ENCODE data around the gene FERD3L. TPM values are rescaled to one million over a fixed set of nuclear protein-coding genes. Genes with fewer than 3 reads are reported as not detected.

Gene FERD3L
- total and polyA plus RNA-seq, 2 donors (not counting 1 experiment from before 2014, with no cell fraction given): not detected

GRCh38 chr7:19143881-19144574 lies 1.2 kb downstream of the FERD3L start:
- no peaks in the 10 kb centered on the region for H4K20me1 ChIP-seq (ENCODE audit: control insufficient read depth, extremely low read depth, insufficient read depth, low read length)
- no peak for DNase-seq (ENCODE audit: low read depth in 2 of 2)
- no peaks in the 10 kb centered on the region for H3K4me1 ChIP-seq (ENCODE audit: control insufficient read depth, extremely low read depth, insufficient read depth, low read length)
- H3K79me2 ChIP-seq (ENCODE audit: control insufficient read depth, insufficient read depth, low read length): no peaks in the 10 kb centered on the region
- no peak overlapping the region for H3K4me2 ChIP-seq (ENCODE audit: extremely low read depth, insufficient read depth, low read length)
- H3K27ac ChIP-seq (ENCODE audit: insufficient read depth, low read length): no peak overlapping the region
- peak; percentile 60 for TF ChIP-seq EZH2 (IDR thresholded peaks at IDR 0.05; ENCODE audit: low read length, missing control alignments)
- TF ChIP-seq CTCF (conservative IDR thresholded peaks at IDR 0.05 in 1 of 2, IDR thresholded peaks at IDR 0.05 in 1 of 2; ENCODE audit: low read depth in 1 of 2, low read length in 2 of 2): no peak
- H3K36me3 ChIP-seq (ENCODE audit: control insufficient read depth, insufficient read depth, low read length): no peaks in the 10 kb centered on the region
- H3K9ac ChIP-seq (ENCODE audit: insufficient read depth, low read length): no peak overlapping the region
- H3K4me3 ChIP-seq (replicated peaks in 1 of 4; ENCODE audit: control extremely low read depth in 1 of 4, insufficient read depth in 1 of 4, low read depth in 3 of 4, low read length in 4 of 4): peak overlapping the region in 2 of 4 experiments; percentile 12 to 33
- H3K27me3 ChIP-seq (ENCODE audit: control insufficient read depth, insufficient read depth, low read length): peaks cover 25% of the 10 kb centered on the region
- H2AFZ ChIP-seq (ENCODE audit: low read length): no peak overlapping the region
- no peaks in the 10 kb centered on the region for H3K9me3 ChIP-seq (ENCODE audit: control insufficient read depth, insufficient read depth, low read depth, low read length)

GRCh38 chr7:19139706-19140327 lies 5.4 kb downstream of the FERD3L start:
- no peak overlapping the region for H3K4me3 ChIP-seq (replicated peaks in 1 of 4; ENCODE audit: control extremely low read depth in 1 of 4, insufficient read depth in 1 of 4, low read depth in 3 of 4, low read length in 4 of 4)
- no peaks in the 10 kb centered on the region for H3K9me3 ChIP-seq (ENCODE audit: control insufficient read depth, insufficient read depth, low read depth, low read length)
- TF ChIP-seq EZH2 (IDR thresholded peaks at IDR 0.05; ENCODE audit: low read length, missing control alignments): no peak
- TF ChIP-seq CTCF (conservative IDR thresholded peaks at IDR 0.05 in 1 of 2, IDR thresholded peaks at IDR 0.05 in 1 of 2; ENCODE audit: low read depth in 1 of 2, low read length in 2 of 2): no peak
- no peak overlapping the region for H3K27ac ChIP-seq (ENCODE audit: insufficient read depth, low read length)
- no peaks in the 10 kb centered on the region for H3K4me1 ChIP-seq (ENCODE audit: control insufficient read depth, extremely low read depth, insufficient read depth, low read length)
- H2AFZ ChIP-seq (ENCODE audit: low read length): no peak overlapping the region
- no peaks in the 10 kb centered on the region for H4K20me1 ChIP-seq (ENCODE audit: control insufficient read depth, extremely low read depth, insufficient read depth, low read length)
- no peaks in the 10 kb centered on the region for H3K36me3 ChIP-seq (ENCODE audit: control insufficient read depth, insufficient read depth, low read length)
- H3K4me2 ChIP-seq (ENCODE audit: extremely low read depth, insufficient read depth, low read length): no peak overlapping the region
- H3K27me3 ChIP-seq (ENCODE audit: control insufficient read depth, insufficient read depth, low read length): peaks cover 11% of the 10 kb centered on the region
- no peak for DNase-seq (ENCODE audit: low read depth in 2 of 2)
- no peaks in the 10 kb centered on the region for H3K79me2 ChIP-seq (ENCODE audit: control insufficient read depth, insufficient read depth, low read length)
- no peak overlapping the region for H3K9ac ChIP-seq (ENCODE audit: insufficient read depth, low read length)

- Histone ChIP-seq H3K4me1 (ENCODE audit: control insufficient read depth, extremely low read depth, insufficient read depth, low read length) (no peaks in the 10 kb centered on the region), H3K27me3 (ENCODE audit: control insufficient read depth, insufficient read depth, low read length) (no peaks in the 10 kb centered on the region), H3K27ac (ENCODE audit: insufficient read depth, low read length) (no peak overlapping the region), H3K79me2 (ENCODE audit: control insufficient read depth, insufficient read depth, low read length) (no peaks in the 10 kb centered on the region), H3K9ac (ENCODE audit: insufficient read depth, low read length) (no peak overlapping the region), H3K4me3 (replicated peaks in 1 of 4; ENCODE audit: control extremely low read depth in 1 of 4, insufficient read depth in 1 of 4, low read depth in 3 of 4, low read length in 4 of 4) (no peak overlapping the region), H3K4me2 (ENCODE audit: extremely low read depth, insufficient read depth, low read length) (no peak overlapping the region), H3K36me3 (ENCODE audit: control insufficient read depth, insufficient read depth, low read length) (no peaks in the 10 kb centered on the region), H3K9me3 (ENCODE audit: control insufficient read depth, insufficient read depth, low read depth, low read length) (no peaks in the 10 kb centered on the region), H4K20me1 (ENCODE audit: control insufficient read depth, extremely low read depth, insufficient read depth, low read length) (no peaks in the 10 kb centered on the region), H2AFZ (ENCODE audit: low read length) (no peak overlapping the region)
- TF ChIP-seq CTCF (conservative IDR thresholded peaks at IDR 0.05 in 1 of 2, IDR thresholded peaks at IDR 0.05 in 1 of 2; ENCODE audit: low read depth in 1 of 2, low read length in 2 of 2) (no peak), EZH2 (IDR thresholded peaks at IDR 0.05; ENCODE audit: low read length, missing control alignments) (no peak)
- DNase-seq (ENCODE audit: low read depth in 2 of 2): no peak
These were observed 11.3 kb downstream of the FERD3L start for GRCh38 chr7:19133886-19134285.

Measured in fibroblast of lung (primary cell).